Measurements from ENCODE around the gene SLC9A6. TPM values are rescaled to one million over a fixed set of nuclear protein-coding genes. Genes with fewer than 3 reads are reported as not detected.
"Not testable (repeated sequence)": the region's sequence is repeated elsewhere in the genome, so short reads cannot be mapped to it uniquely, and the experiment has no call there.

The SLC9A6 gene
- total and polyA plus RNA-seq, 11 donors = 10.6 to 23.2 (median 15.6) TPM

- DNase-seq (no peak), ATAC-seq (no peak)
- H3K27ac ChIP-seq = no peak overlapping the region
- 84 to 98% (median 93%) methylated on average over 2 of the region's 2 CpGs for WGBS, 4 donors
- no peaks in the 10 kb centered on the region for H3K4me1 ChIP-seq
- intact Hi-C loops (cut with DNase I) = no loop called here
- H3K9me3 ChIP-seq = peaks cover 0 to 4% (median 0%) of the 10 kb centered on the region in 12 donors
- no peak overlapping the region for H3K4me3 ChIP-seq
- TF ChIP-seq, protein P1, sequence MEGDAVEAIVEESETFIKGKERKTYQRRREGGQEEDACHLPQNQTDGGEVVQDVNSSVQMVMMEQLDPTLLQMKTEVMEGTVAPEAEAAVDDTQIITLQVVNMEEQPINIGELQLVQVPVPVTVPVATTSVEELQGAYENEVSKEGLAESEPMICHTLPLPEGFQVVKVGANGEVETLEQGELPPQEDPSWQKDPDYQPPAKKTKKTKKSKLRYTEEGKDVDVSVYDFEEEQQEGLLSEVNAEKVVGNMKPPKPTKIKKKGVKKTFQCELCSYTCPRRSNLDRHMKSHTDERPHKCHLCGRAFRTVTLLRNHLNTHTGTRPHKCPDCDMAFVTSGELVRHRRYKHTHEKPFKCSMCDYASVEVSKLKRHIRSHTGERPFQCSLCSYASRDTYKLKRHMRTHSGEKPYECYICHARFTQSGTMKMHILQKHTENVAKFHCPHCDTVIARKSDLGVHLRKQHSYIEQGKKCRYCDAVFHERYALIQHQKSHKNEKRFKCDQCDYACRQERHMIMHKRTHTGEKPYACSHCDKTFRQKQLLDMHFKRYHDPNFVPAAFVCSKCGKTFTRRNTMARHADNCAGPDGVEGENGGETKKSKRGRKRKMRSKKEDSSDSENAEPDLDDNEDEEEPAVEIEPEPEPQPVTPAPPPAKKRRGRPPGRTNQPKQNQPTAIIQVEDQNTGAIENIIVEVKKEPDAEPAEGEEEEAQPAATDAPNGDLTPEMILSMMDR (IDR thresholded peaks at IDR 0.05) = no peak
- TF ChIP-seq POLR2A (IDR thresholded peaks at IDR 0.05) = no peak
- no peaks in the 10 kb centered on the region for H3K36me3 ChIP-seq
- peaks cover 0 to 4% (median 0%) of the 10 kb centered on the region in 9 donors for H3K27me3 ChIP-seq
Observed at GRCh38 chrX:136086521-136086920, 101.3 kb downstream of the SLC9A6 start.

DNA sequence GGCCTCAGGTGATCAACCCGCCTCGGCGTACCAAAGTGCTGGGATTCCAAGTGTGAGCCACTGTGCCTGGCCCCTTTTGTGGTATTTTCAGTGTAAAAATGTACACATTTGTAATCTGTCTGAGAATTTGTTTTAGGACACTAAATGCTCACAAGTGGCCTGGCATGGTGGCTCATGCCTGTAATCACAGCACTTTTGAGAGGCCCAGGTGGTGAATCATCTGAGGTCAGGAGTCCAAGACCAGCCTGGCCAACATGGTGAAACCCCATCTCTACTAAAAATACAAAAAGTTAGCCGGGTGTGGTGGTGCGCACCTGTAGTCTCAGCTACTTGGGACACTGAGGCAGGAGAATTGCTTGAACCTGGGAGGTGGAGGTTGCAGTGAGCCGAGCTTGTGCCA, 106.7 kb downstream of the SLC9A6 start:
- WGBS, 4 donors = 92 to 99% (median 94%) methylated on average over 6 of the region's 6 CpGs
- H3K4me3 ChIP-seq; ATAC-seq; intact Hi-C loops (cut with DNase I); H3K9me3 ChIP-seq; H3K4me1 ChIP-seq; H3K27ac ChIP-seq; DNase-seq; H3K36me3 ChIP-seq; H3K27me3 ChIP-seq: not testable (repeated sequence)

DNA sequence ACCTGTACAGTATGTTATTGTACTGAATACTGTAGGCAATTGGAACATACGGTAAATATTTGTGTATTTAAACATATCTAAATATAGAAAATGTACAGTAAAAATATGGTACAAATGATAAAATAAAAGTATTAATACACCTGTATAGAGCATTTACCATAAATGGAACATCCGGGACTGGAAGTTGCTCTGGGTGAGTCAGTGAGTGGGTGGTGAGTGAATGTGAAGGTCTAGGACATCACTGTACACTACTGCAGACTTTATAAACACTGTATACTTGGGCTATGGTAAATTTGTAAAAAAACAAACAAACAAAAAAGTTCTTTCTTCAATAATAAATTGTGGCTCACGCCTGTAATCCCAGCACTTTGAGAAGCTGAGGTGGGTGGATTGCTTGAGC, 109.7 kb downstream of the SLC9A6 start:
- H3K4me1 ChIP-seq = no peaks in the 10 kb centered on the region
- no peak overlapping the region for H3K27ac ChIP-seq
- intact Hi-C loops (cut with DNase I) = no loop called here
- H3K9me3 ChIP-seq = peaks cover 0 to 4% (median 0%) of the 10 kb centered on the region in 12 donors
- no peaks in the 10 kb centered on the region for H3K27me3 ChIP-seq
- WGBS, 4 donors = 73 to 94% (median 86%) methylated on average over 3 of the region's 3 CpGs
- TF ChIP-seq, protein P1 (IDR thresholded peaks at IDR 0.05) = no peak
- no peak for TF ChIP-seq POLR2A (IDR thresholded peaks at IDR 0.05)
- ATAC-seq (no peak), DNase-seq (no peak)
- no peaks in the 10 kb centered on the region for H3K36me3 ChIP-seq
- H3K4me3 ChIP-seq = no peak overlapping the region

Other genes with a start within 250 kb of the SLC9A6 start
- not detected for gene CT45A3, start 217.2 kb upstream of the SLC9A6 start, total RNA-seq
- gene CT45A3, start 217.2 kb upstream of the SLC9A6 start, polyA plus RNA-seq = not detected
- not detected for gene CT45A5, start 199.9 kb upstream of the SLC9A6 start, total RNA-seq
- gene CT45A5, start 199.9 kb upstream of the SLC9A6 start, polyA plus RNA-seq = not detected
- not detected for gene CT45A6, start 182.6 kb upstream of the SLC9A6 start, total RNA-seq
- gene CT45A6, start 182.6 kb upstream of the SLC9A6 start, polyA plus RNA-seq = not detected
- not detected for gene CT45A2, start 165.4 kb upstream of the SLC9A6 start, total RNA-seq
- gene CT45A2, start 165.4 kb upstream of the SLC9A6 start, polyA plus RNA-seq = not detected
- not detected for gene CT45A7, start 148.2 kb upstream of the SLC9A6 start, total RNA-seq
- gene CT45A7, start 148.2 kb upstream of the SLC9A6 start, polyA plus RNA-seq = not detected
- gene CT45A8, start 130.9 kb upstream of the SLC9A6 start, total RNA-seq = not detected
- not detected for gene CT45A8, start 130.9 kb upstream of the SLC9A6 start, polyA plus RNA-seq
- gene CT45A9, start 113.6 kb upstream of the SLC9A6 start, total RNA-seq = not detected
- gene CT45A9, start 113.6 kb upstream of the SLC9A6 start, polyA plus RNA-seq = not detected
- gene CT45A10, start 92.0 kb upstream of the SLC9A6 start, total RNA-seq = not detected
- not detected for gene CT45A10, start 92.0 kb upstream of the SLC9A6 start, polyA plus RNA-seq
- not detected for gene SAGE1, start 91.7 kb upstream of the SLC9A6 start, total RNA-seq
- not detected for gene SAGE1, start 91.7 kb upstream of the SLC9A6 start, polyA plus RNA-seq
- gene MMGT1, start 11.4 kb upstream of the SLC9A6 start, total RNA-seq = 10 to 100 TPM; 22.8 to 34.4 (median 26.5) TPM
- 10 to 100 TPM in 1 of 2 donors, 1 to 10 TPM in 1; 1.6 to 28.6 TPM for gene MMGT1, start 11.4 kb upstream of the SLC9A6 start, polyA plus RNA-seq
- gene FHL1, start 162.1 kb downstream of the SLC9A6 start, total RNA-seq = 1,000 to 10,000 TPM; 1,446 to 4,800 (median 2,127) TPM
- 1,000 to 10,000 TPM; 1,119 to 4,064 TPM for gene FHL1, start 162.1 kb downstream of the SLC9A6 start, polyA plus RNA-seq